Limb (tissue), 2 donors: ENCODE results near the gene SLC17A9.
"Not testable (repeated sequence)": the region's sequence is repeated elsewhere in the genome, so short reads cannot be mapped to it uniquely, and the experiment has no call there.

ENCODE experiments used
- DNase-seq, 2 donors: peaks; one replicate each; pipeline ENCODE4 v3.0.0-alpha.2; 2016; ENCODE audit errors: extremely low spot score in 2 of 2

Gene SLC17A9

GRCh38 chr20:62920039-62920645, 32.4 kb upstream of the SLC17A9 start:
- DNase-seq: no peak

DNA sequence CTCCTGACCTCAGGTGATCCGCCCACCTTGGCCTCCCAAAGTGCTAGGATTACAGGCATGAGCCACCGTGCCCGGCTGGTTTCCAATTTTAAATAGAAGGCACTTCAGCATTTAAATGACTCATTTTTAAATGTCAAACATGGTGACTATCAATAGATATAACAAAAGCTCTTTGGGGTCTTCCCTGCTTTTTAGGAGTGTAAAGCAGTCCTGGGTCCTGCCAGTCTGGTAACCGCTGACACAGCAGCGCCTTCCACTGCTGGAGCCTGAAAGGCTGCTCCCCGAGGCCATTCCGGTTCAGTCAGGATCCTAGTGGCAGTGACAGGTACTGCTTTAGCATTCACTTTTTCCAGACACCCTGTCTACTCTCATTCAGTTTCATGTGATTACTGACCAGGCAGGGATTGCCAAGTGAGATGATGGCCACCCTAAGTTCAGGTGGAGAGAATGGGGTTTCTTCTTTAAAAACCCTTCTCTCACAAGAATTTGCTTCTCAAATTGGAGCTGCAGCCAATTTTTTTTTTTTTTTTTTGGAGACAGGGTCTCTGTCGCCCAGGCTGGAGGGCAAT, 31.3 kb upstream of the SLC17A9 start:
- DNase-seq: peak in 1 of 2 donors; percentile 40

DNA sequence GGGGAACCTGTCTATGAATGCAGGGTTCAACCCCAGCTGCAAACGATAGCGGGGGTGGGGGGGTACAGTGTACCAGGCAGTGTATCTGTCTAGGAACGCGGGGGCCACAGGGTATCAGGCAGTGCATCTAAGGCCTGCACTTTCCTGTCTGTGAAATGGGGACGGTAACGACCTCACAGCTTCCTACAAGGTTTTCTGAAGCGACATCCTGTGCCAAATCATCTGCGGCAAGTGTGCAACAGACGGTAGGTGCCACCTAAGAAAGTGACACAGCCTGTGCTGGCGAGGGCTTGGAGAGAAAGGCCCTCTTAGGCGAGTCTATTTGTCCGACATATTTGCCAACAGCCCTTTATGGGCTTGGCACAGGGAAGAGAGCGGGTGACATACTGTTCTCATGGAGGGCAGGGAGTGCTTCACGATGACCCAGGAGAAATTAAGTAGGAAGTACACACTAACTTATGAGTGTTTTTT, 30.0 kb upstream of the SLC17A9 start:
- no peak for DNase-seq

DNA sequence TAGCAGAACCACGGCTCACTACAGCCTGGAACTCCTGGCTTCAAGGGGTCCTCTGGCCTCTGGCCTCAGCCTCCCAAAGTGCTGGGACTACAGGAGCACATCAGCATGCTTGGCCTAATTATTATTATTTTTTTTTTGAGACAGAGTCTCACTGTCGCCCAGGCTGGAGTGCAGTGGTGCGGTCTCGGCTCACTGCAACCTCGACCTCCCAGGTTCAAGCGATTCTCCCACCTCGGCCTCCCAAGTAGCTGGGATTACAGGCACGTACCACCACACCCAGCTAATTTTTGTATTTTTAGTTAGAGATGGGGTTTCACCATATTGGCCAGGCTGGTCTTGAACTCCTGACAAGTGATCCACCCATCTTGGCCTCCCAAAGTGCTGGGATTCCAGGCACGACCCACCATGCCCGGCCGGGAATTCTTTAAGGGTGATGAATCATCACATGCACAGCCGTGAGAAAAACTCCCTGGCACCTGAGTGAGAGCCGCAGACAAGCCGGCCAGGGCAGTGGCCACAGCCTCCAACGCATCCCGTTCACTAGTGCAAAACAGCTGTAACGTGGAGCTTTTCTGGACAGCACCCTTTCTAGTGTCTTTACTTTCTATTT, 29.3 kb upstream of the SLC17A9 start:
- not testable (repeated sequence) for DNase-seq

DNA sequence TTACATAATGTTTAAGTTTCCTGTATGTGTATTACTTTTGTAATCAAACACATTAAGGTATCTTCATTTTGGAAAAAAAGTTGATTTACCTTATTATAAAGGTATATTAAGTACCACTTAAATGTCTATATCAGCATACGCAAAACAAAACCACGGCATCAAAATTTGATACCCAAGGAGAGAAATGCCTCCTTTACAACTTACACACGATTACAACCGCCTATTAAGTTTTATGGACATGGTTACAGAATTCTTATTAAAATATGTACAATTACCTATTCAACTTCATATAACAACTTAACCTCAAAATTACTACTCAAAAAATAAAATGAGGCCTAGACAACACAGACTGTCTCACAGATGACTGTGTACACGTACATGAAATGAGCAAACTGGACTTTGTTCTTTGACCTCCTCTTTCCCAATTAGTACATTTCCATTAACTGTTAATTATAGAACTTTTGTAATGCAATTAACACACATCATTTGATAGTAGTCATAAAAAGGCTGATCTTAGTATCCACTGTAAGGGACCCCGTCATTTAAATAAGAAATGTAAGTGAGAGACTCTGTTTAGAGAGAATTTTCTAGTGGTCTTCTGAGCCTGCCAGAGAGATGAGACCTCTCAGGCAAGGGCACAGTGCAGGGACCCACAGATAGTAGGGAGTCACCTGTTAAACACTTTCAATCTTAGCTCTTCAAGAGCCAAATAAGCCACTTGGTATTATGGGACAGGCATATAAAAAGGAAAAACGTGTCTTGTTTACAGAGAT, 28.7 kb upstream of the SLC17A9 start:
- DNase-seq: no peak

DNA sequence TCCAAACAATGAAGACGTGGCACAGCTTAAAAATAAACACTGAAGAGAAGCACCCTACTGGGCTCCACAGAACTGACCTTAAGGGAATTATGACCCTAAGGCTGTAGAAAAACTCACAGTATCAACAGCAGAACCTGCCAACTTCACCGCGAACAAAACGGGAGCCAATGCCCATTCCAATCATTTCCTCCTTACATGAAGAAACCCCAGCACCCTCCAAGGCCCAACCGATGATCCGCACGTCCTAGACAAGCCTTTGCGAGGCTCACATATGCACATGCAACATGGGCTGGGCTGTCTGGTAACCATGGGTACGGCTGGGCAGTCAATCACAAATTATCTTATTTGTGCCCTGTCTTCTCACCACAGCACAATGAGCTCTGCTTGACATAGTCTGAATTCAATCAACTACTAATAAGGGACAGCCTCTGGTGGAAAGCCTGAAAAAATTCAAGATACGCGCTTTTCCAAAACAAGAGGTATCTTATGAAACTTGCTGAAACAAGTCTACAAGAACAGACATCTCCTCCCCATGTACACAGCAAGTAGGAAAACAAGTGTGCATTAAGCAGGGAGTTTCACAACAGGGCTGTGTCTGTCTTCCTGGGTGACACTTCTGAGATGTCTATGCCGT, 27.9 kb upstream of the SLC17A9 start:
- no peak for DNase-seq

- DNase-seq: no peak
Measured at GRCh38 chr20:62925076-62925419, 27.5 kb upstream of the SLC17A9 start.

DNA sequence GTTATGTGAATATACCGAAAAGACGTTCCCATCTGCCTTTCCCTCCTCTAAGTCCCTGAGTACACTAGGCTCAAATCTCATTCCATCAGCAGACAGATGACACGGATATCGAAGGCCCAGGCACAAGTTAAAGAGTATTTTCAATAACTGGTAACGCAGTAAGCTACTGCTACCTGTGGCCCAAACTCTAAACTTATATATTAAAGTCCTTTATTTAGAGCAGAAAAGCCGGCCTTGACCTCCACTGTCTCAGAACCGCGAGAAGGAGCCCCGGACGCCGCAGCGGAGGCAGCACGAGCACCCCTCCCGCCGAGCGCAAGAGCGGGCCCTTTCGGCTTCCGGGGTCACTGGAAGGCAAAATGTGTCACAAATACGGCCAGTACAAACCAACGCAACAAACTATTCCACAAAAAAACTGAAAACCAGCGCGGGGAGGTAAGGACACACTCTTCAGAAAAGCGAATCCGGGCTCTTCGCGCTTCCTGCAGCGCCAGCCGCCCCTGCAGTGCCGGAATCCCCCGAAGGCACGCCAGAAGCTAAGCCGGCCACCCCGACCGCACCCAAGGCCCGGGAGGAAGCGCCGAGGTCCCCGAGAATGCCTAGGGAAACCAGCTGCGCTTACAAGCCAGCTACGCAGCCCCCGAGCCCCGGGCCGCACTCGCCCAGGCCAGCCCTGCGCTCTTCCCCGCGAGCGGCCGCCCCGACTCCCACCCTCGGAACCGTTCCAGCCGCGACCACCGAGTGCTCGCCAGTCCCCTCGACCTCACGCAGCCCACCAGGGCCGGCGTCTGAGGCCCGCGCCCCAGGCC, 26.9 kb upstream of the SLC17A9 start:
- peak; percentile 3 to 57 for DNase-seq

GRCh38 chr20:62926229-62927127, 26.0 kb upstream of the SLC17A9 start, which contains the start of gene DIDO1:
Gene DIDO1 (minus strand): TSS chr20:62926505.
- peak; percentile 92 to 93 for DNase-seq

GRCh38 chr20:62927128-62927705, 25.3 kb upstream of the SLC17A9 start:
- DNase-seq: no peak

GRCh38 chr20:62928246-62928939, 24.1 kb upstream of the SLC17A9 start:
- DNase-seq: no peak

- peak in 1 of 2 donors; percentile 77 for DNase-seq
Measured at GRCh38 chr20:62929051-62929538, 23.4 kb upstream of the SLC17A9 start.

GRCh38 chr20:62931464-62931863, 21.0 kb upstream of the SLC17A9 start:
- DNase-seq: no peak

DNA sequence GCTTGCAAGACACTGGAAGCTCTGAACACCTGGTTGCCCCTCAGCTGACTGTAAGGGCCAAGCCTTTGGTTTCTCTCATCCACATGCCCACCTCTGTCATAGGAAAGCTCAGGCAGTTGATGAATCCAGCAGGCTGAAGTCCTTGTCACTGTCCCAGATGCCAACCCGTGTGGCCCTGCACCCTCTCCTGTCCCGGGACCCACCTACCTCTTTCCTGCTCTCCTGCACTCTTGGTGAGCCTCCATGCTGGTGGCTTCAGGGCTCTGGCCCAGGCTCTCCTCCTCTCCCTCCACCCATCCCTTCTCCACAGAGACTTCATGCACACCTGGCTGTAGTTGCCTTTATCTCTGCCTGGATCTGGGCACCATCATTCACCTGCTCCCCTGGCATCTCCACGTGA, 18.5 kb upstream of the SLC17A9 start:
- no peak for DNase-seq

DNA sequence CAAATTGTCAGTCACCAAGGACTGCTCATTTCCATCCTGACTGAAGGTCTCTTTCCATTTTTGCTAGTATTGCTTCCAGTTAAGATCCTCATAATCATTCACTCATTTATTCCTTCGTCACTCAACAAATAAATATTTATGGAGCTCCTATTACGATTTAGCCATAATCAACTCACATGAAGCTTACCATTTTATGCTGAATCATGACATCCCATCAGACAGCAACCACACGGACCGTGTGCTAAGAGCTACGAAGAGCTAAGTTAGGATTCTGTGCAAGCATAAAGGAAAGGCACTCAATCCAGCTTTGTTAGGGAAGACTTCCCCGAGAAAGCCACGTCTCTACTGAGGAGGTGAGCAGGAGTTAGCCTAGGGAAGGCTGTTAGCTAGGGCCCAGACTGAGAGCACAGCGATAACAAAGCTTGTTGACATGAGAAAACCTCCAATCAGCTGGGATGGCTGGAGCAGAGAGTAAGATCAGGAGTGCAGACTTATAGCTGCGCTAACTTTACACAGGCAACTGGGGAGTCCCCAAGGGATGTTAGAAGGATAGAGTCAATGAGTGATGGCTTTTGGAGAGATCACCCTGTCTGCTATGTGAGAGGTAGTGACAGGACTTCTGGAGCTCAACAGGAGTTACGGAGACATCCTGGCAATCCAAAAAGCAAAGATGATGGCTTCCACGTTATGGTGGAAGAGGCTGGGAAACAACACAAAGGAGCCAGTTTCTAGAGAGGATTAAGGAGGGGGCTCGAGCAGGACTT, 17.1 kb upstream of the SLC17A9 start:
- DNase-seq: no peak

DNA sequence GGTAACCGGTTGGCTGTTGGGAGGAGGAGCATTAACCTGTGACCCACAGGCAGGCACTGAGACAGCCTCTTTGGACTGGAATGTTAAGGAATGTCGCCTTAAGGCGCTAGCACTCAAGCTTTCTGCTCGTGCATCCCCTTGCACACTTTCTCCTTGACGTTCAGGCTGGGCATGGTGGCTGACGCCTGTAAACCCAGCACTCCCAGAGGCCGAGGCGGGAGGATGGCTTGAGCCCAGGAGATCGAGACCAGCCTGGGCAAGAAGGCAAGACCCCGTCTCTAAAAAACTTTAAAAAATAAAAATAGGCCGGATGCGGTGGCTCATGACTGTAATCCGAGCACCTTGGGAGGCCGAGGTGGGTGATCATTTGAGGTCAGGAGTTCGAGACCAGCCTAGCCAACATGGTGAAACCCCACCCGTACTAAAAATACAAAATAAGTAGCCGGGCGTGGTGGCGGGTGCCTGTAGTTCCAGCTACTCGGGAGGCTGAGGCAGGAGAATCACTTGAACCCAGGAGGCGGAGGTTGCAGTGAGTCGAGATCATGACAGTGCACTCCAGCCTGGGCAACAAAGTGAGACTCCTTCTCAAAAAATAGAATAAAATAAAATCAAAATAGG, 16.4 kb upstream of the SLC17A9 start:
- no peak for DNase-seq

GRCh38 chr20:62937268-62938104, 15.0 kb upstream of the SLC17A9 start:
- peak; percentile 97 to 98 for DNase-seq
